ENCODE measurements around the gene WDR88. TPM values are rescaled to one million over a fixed set of nuclear protein-coding genes. Genes with fewer than 3 reads are reported as not detected.
A peak's percentile ranks its signal among the peaks of the same experiment; 100 is the strongest.
"Not testable (repeated sequence)": the region's sequence is repeated elsewhere in the genome, so short reads cannot be mapped to it uniquely, and the experiment has no call there.

Gene WDR88
- total RNA-seq, 2 experiments from 2014 or later: not detected

DNA sequence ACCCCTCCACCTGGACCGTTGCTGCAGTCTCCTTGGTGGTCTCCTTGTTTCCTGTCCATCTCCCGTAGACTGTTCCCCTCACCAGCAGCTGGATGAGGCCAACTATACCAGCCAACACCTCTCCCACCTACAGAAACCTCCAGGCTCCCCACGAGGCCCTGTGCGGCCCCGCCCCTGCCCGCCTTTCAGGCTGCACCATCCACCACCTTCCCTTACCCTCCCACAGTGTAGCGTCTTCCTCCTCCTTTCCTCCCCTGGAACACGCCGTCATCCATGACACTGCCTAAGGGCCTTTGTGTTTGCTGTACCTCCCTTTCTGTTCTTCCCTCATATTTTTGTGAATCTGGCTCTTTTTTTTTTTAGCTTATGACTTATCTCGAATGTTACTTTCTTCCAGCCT is 23.8 kb upstream of the WDR88 start:
- ChIA-PET POLR2A (no interaction called here), CTCF (no interaction called here)
- Mint-ChIP-seq H3K9me3 (ENCODE audit: insufficient read depth) (no peaks in the 10 kb centered on the region), H3K4me1 (ENCODE audit: low read depth) (peaks cover under 1% of the 10 kb centered on the region), H3K4me3 (no peak overlapping the region), H3K27ac (no peak overlapping the region), H3K36me3 (ENCODE audit: low read depth) (peaks cover 41% of the 10 kb centered on the region), H3K27me3 (ENCODE audit: low read depth) (no peaks in the 10 kb centered on the region)
- ATAC-seq: no peak
- DNase-seq: no peak

- Mint-ChIP-seq H3K27ac (no peak overlapping the region), H3K9me3 (ENCODE audit: insufficient read depth) (no peaks in the 10 kb centered on the region), H3K36me3 (ENCODE audit: low read depth) (peaks cover 43% of the 10 kb centered on the region), H3K27me3 (ENCODE audit: low read depth) (no peaks in the 10 kb centered on the region), H3K4me1 (ENCODE audit: low read depth) (no peaks in the 10 kb centered on the region), H3K4me3 (no peak overlapping the region)
- DNase-seq: no peak
- ChIA-PET CTCF (no interaction called here), POLR2A (no interaction called here)
- ATAC-seq: no peak
Observed at GRCh38 chr19:33110137-33110910, 21.6 kb upstream of the WDR88 start.

GRCh38 chr19:33111587-33111986 is 20.3 kb upstream of the WDR88 start:
- H3K27me3 Mint-ChIP-seq (ENCODE audit: low read depth): no peaks in the 10 kb centered on the region
- no peak overlapping the region for H3K27ac Mint-ChIP-seq
- DNase-seq: no peak
- CTCF ChIA-PET: no interaction called here
- H3K36me3 Mint-ChIP-seq (ENCODE audit: low read depth): peaks cover 46% of the 10 kb centered on the region
- H3K4me3 Mint-ChIP-seq: no peak overlapping the region
- no peak for ATAC-seq
- POLR2A ChIA-PET: no interaction called here
- H3K4me1 Mint-ChIP-seq (ENCODE audit: low read depth): no peaks in the 10 kb centered on the region
- H3K9me3 Mint-ChIP-seq (ENCODE audit: insufficient read depth): no peaks in the 10 kb centered on the region

GRCh38 chr19:33114312-33114711 is 17.6 kb upstream of the WDR88 start:
- Mint-ChIP-seq H3K9me3 (ENCODE audit: insufficient read depth) (no peaks in the 10 kb centered on the region), H3K36me3 (ENCODE audit: low read depth) (peaks cover 47% of the 10 kb centered on the region), H3K4me3 (no peak overlapping the region), H3K27me3 (ENCODE audit: low read depth) (no peaks in the 10 kb centered on the region), H3K4me1 (ENCODE audit: low read depth) (no peaks in the 10 kb centered on the region), H3K27ac (no peak overlapping the region)
- CTCF ChIA-PET: interaction anchor here (0.7 to 1.2 kb wide), 2 partner anchors 10 to 138 kb away, joined by 3 read pairs; no protein-coding TSS in a partner anchor
- POLR2A ChIA-PET: no interaction called here
- DNase-seq (no peak), ATAC-seq (no peak)

- no peaks in the 10 kb centered on the region for H3K27me3 Mint-ChIP-seq (ENCODE audit: low read depth)
- CTCF ChIA-PET: interaction anchor here (0.6 to 1.9 kb wide), 4 partner anchors 23 to 427 kb away, joined by 3 to 15 read pairs (median 3); partner anchors contain the start of gene NUDT19
- no peak overlapping the region for H3K27ac Mint-ChIP-seq
Observed at GRCh38 chr19:33117501-33117900, 14.4 kb upstream of the WDR88 start.

GRCh38 chr19:33118643-33119042 is 13.3 kb upstream of the WDR88 start:
- POLR2A ChIA-PET: no interaction called here
- Mint-ChIP-seq H3K4me1 (ENCODE audit: low read depth) (no peaks in the 10 kb centered on the region), H3K27ac (no peak overlapping the region), H3K27me3 (ENCODE audit: low read depth) (no peaks in the 10 kb centered on the region), H3K36me3 (ENCODE audit: low read depth) (peaks cover 34% of the 10 kb centered on the region), H3K4me3 (no peak overlapping the region), H3K9me3 (ENCODE audit: insufficient read depth) (no peaks in the 10 kb centered on the region)
- CTCF ChIA-PET: interaction anchor here (0.9 to 1.6 kb wide), 5 partner anchors 16 to 147 kb away, joined by 3 to 14 read pairs (median 3); partner anchors contain the start of genes CEP89 and FAAP24
- ATAC-seq (no peak), DNase-seq (no peak)

More at GRCh38 chr19:33117501-33117900, 14.4 kb upstream of the WDR88 start:
- ATAC-seq (no peak), DNase-seq (no peak)
- Mint-ChIP-seq H3K4me3 (no peak overlapping the region), H3K9me3 (ENCODE audit: insufficient read depth) (no peaks in the 10 kb centered on the region), H3K4me1 (ENCODE audit: low read depth) (no peaks in the 10 kb centered on the region), H3K36me3 (ENCODE audit: low read depth) (peaks cover 34% of the 10 kb centered on the region)
- POLR2A ChIA-PET: no interaction called here

- ChIA-PET POLR2A (interaction anchor here (1.6 kb wide), 1 partner anchor 52 kb away, joined by 10 read pairs; no protein-coding TSS in a partner anchor), CTCF (interaction anchor here (0.7 to 4.8 kb wide), 9 partner anchors 12 to 551 kb away, joined by 3 to 45 read pairs (median 4); no protein-coding TSS in a partner anchor)
- Mint-ChIP-seq H3K36me3 (ENCODE audit: low read depth) (peaks cover 29% of the 10 kb centered on the region), H3K4me1 (ENCODE audit: low read depth) (peaks cover 13% of the 10 kb centered on the region), H3K9me3 (ENCODE audit: insufficient read depth) (no peaks in the 10 kb centered on the region), H3K27ac (no peak overlapping the region), H3K27me3 (ENCODE audit: low read depth) (no peaks in the 10 kb centered on the region), H3K4me3 (no peak overlapping the region)
- DNase-seq: no peak
- ATAC-seq: no peak
Observed at GRCh38 chr19:33124207-33125098, 7.5 kb upstream of the WDR88 start.

DNA sequence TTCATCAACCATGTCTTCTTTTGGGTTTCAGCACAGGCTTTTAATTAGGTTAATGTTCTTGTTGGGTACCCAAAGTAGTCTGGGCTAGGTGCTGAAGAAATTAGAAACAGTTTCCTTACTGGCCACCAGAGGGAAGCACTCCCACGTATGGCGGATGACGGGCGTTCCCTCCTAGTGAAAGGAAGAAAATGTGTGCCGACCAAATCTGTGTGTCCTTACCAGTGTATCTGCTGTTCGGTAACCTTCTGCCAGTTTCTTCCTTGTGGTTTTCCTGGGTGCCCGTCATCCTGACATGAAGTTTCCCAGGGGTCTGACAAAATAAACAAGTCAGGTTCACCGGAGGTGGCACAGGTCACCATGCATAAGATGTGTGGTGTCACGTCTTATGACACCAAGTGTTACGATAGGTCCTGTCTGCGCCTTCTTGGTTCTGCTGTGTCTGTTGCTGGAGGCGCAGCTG is 6.0 kb upstream of the WDR88 start:
- CTCF ChIA-PET: interaction anchor here (0.8 to 4.8 kb wide), 9 partner anchors 9 to 157 kb away, joined by 3 to 45 read pairs (median 7); no protein-coding TSS in a partner anchor
- peak; percentile 74 for DNase-seq
- Mint-ChIP-seq H3K4me3 (no peak overlapping the region), H3K9me3 (ENCODE audit: insufficient read depth) (no peaks in the 10 kb centered on the region), H3K27ac (no peak overlapping the region), H3K36me3 (ENCODE audit: low read depth) (peaks cover 29% of the 10 kb centered on the region), H3K27me3 (ENCODE audit: low read depth) (no peaks in the 10 kb centered on the region), H3K4me1 (ENCODE audit: low read depth) (peaks cover 13% of the 10 kb centered on the region)
- POLR2A ChIA-PET: interaction anchor here (1.6 kb wide), 1 partner anchor 51 kb away, joined by 10 read pairs; no protein-coding TSS in a partner anchor
- peak; percentile 88 for ATAC-seq

GRCh38 chr19:33126712-33127111 is 5.2 kb upstream of the WDR88 start:
- Mint-ChIP-seq H3K36me3 (ENCODE audit: low read depth) (peaks cover 28% of the 10 kb centered on the region), H3K4me1 (ENCODE audit: low read depth) (peaks cover 13% of the 10 kb centered on the region)
- H3K27me3 Mint-ChIP-seq (ENCODE audit: low read depth); DNase-seq; ATAC-seq; H3K4me3 Mint-ChIP-seq; H3K27ac Mint-ChIP-seq; H3K9me3 Mint-ChIP-seq (ENCODE audit: insufficient read depth); POLR2A ChIA-PET: not testable (repeated sequence)
- CTCF ChIA-PET: interaction anchor here (0.6 to 4.8 kb wide), 6 partner anchors 18 to 151 kb away, joined by 3 to 45 read pairs (median 5); no protein-coding TSS in a partner anchor

- Mint-ChIP-seq H3K27me3 (ENCODE audit: low read depth) (no peaks in the 10 kb centered on the region), H3K4me3 (no peak overlapping the region), H3K27ac (no peak overlapping the region), H3K9me3 (ENCODE audit: insufficient read depth) (no peaks in the 10 kb centered on the region), H3K4me1 (ENCODE audit: low read depth) (peaks cover 6% of the 10 kb centered on the region), H3K36me3 (ENCODE audit: low read depth) (peaks cover 25% of the 10 kb centered on the region)
- no peak for DNase-seq
- ATAC-seq: no peak
- CTCF ChIA-PET: interaction anchor here (1.2 kb wide), 1 partner anchor 14 kb away, joined by 3 read pairs; no protein-coding TSS in a partner anchor
- POLR2A ChIA-PET: no interaction called here
Observed at GRCh38 chr19:33129901-33130300, 2.0 kb upstream of the WDR88 start.

- peak overlapping the region; percentile 20 for H3K27ac Mint-ChIP-seq
Observed at GRCh38 chr19:33130433-33130832, 1.5 kb upstream of the WDR88 start.

More at GRCh38 chr19:33130433-33130832, 1.5 kb upstream of the WDR88 start:
- Mint-ChIP-seq H3K9me3 (ENCODE audit: insufficient read depth) (no peaks in the 10 kb centered on the region), H3K4me1 (ENCODE audit: low read depth) (peaks cover 11% of the 10 kb centered on the region), H3K27me3 (ENCODE audit: low read depth) (no peaks in the 10 kb centered on the region), H3K4me3 (no peak overlapping the region), H3K36me3 (ENCODE audit: low read depth) (peaks cover 23% of the 10 kb centered on the region)
- CTCF ChIA-PET: interaction anchor here (1.2 kb wide), 1 partner anchor 14 kb away, joined by 3 read pairs; no protein-coding TSS in a partner anchor
- DNase-seq (no peak), ATAC-seq (no peak)
- POLR2A ChIA-PET: no interaction called here
